H1 (cell line): ENCODE data around the gene CCDC136. TPM values are rescaled to one million over a fixed set of nuclear protein-coding genes. Genes with fewer than 3 reads are reported as not detected.

Experiments
- GTF2F1 ChIP-seq: IDR thresholded peaks from 2 replicates; pipeline ENCODE4 v1.6.1; 2012; ENCODE audit warnings: low read depth, low read length, improper control_type of control experiment, borderline replicate concordance
- RAD21 ChIP-seq, 2 experiments: IDR thresholded peaks in 1 of 2; conservative IDR thresholded peaks in 1 of 2; 2 replicates each; pipeline ENCODE4 v1.6.1; 2011; ENCODE audit warnings: low read depth in 2 of 2, low read length in 2 of 2, improper control_type of control experiment in 1 of 2, inconsistent platforms in 1 of 2, mild to moderate bottlenecking in 1 of 2, moderate library complexity in 1 of 2
- SP1 ChIP-seq: IDR thresholded peaks from 2 replicates; pipeline ENCODE4 v1.6.1; 2011; ENCODE audit warnings: low read depth, low read length
- polyA plus RNA-seq, 7 experiments: library from polyadenylated mRNA; depleted of rRNA in 3 of 7; stranded (reverse) in 5 of 7; unstranded in 2 of 7; fragments of >200 nt in 5 of 7; fragments of 200-250 nt in 2 of 7; gene quantifications; 1 replicate in 5 of 7; 2 replicates in 1 of 7; 4 replicates in 1 of 7; pipeline versions ENCODE4 v1.2.1 to v1.2.3, GENCODE V29; 2011 to 2013; ENCODE audit warnings: missing spikeins in 2 of 7, mixed read lengths in 2 of 7
- total RNA-seq: library from RNA; stranded (reverse); fragmentation: NEBNext Ultra II Directional; extraction: Animal tissue kit (Norgen Biotek cat#: 25700); gene quantifications from 2 replicates; pipeline ENCODE4 v1.2.1, GENCODE V29; 2021

The CCDC136 gene
- total and polyA plus RNA-seq, 2 of the 8 experiments (the other 6 are each of a cell fraction or from before 2014, with no cell fraction given) = 35.6 to 47.7 TPM

DNA sequence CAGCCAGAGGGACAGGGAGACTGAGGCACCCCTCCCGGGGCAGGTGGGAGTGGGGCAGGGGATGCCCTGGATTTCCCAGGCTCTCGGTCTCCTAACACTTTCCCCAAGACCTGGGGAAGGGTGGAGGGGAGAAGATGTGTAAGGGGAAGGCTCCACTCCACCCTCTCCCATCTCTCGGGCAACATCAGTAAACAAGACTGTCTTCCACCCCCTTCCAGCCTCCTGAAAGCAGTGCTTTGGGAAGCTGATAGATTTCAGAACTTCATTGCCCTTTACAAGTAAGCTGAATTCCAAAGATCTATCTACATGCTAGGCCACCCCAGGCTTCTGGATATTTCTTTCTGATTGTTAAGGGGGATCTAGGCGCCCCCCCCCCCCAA lies 42.2 kb downstream of the CCDC136 start (continued):
- no peak for TF ChIP-seq RAD21 (IDR thresholded peaks at IDR 0.05 in 1 of 2, conservative IDR thresholded peaks at IDR 0.05 in 1 of 2; ENCODE audit: low read depth in 2 of 2, low read length in 2 of 2)
- TF ChIP-seq SP1 = no peak
- no peak for TF ChIP-seq GTF2F1
